ENCODE measurements around the gene SHROOM3.

DNA sequence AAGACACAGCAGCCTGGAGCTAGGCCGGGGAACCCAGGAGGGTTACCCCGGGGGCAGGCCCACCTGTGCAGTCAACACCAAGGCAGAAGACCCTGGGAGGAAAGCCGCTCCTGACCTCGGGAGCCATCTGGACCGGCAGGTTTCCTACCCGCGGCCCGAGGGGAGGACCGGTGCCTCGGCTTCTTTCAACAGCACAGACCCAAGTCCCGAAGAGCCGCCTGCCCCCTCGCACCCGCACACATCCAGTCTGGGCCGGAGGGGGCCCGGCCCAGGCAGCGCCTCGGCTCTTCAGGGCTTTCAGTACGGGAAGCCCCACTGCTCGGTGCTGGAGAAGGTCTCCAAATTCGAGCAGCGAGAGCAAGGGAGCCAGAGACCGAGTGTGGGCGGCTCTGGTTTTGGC is 305.2 kb downstream of the SHROOM3 start:
- TF ChIP-seq TAF1 (IDR thresholded peaks at IDR 0.05; ENCODE audit: borderline replicate concordance, insufficient read depth, low read length) (no peak), POLR2AphosphoS5 (IDR thresholded peaks at IDR 0.05; ENCODE audit: low read depth, low read length) (no peak)

Data from PFSK-1 (cell line).